SK-N-SH (cell line): ENCODE data around the gene GPHB5. TPM values are rescaled to one million over a fixed set of nuclear protein-coding genes. Genes with fewer than 3 reads are reported as not detected.
"Not testable (repeated sequence)": the region's sequence is repeated elsewhere in the genome, so short reads cannot be mapped to it uniquely, and the experiment has no call there.

Experiments
- CTCF ChIA-PET: fragments of 300-600, 350-600 bp; formaldehyde crosslinking; extraction: SDS; loops from one replicate; lab custom pipeline; 2021; lab: Yijun Ruan, JAX
- POLR2A ChIA-PET: fragments of 350-600 bp; sonication (Branson Sonifier 250); formaldehyde crosslinking; extraction: SDS; loops from one replicate; lab custom pipeline; 2020; ENCODE audit warnings: antibody characterized with exemption, inconsistent platforms; lab: Yijun Ruan, JAX
- DNase-seq: peaks from one replicate; pipeline ENCODE4 v3.0.0; 2012
- H2AFZ ChIP-seq: fragments of 200-600 bp; sonication (generic); 2 replicates; pipeline ENCODE4 v1.8.1; 2016; ENCODE audit warnings: antibody characterized with exemption, mild to moderate bottlenecking, low read depth
- H3F3A ChIP-seq: fragments of 200-600 bp; sonication (generic); replicated peaks from 2 replicates; pipeline ENCODE3; 2016; ENCODE audit warnings: antibody characterized with exemption, mild to moderate bottlenecking; ENCODE audit not compliant: insufficient read depth
- H3K27ac ChIP-seq, 2 experiments: fragments of 200-500 bp in 1 of 2; fragments of 200-600 bp in 1 of 2; sonication (Bioruptor generic) in 1 of 2; sonication (generic), shearing (Covaris generic) in 1 of 2; 2 replicates each; pipeline versions ENCODE4 v1.5.1 to v1.6.1; 2014 to 2016; ENCODE audit warnings: low read depth in 2 of 2, inconsistent platforms in 1 of 2, low read length in 1 of 2, mild to moderate bottlenecking in 1 of 2, mixed read lengths in 1 of 2
- H3K27me3 ChIP-seq: fragments of 200-600 bp; sonication (generic), shearing (Covaris generic); 2 replicates; pipeline ENCODE4 v1.6.1; 2016; ENCODE audit warnings: mixed run types; ENCODE audit not compliant: insufficient read depth
- H3K36me3 ChIP-seq, 2 experiments: fragments of 200-500 bp in 1 of 2; fragments of 200-600 bp in 1 of 2; sonication (Bioruptor generic) in 1 of 2; sonication (generic) in 1 of 2; replicated peaks in 1 of 2; 2 replicates each; pipeline versions ENCODE3 to v1.5.1; 2014 to 2016; ENCODE audit warnings: low read length in 1 of 2, mild to moderate bottlenecking in 1 of 2; ENCODE audit not compliant: insufficient read depth in 2 of 2, control insufficient read depth in 1 of 2
- H3K4me1 ChIP-seq, 2 experiments: fragments of 200-500 bp in 1 of 2; fragments of 200-600 bp in 1 of 2; sonication (Bioruptor generic) in 1 of 2; sonication (generic), shearing (Covaris generic) in 1 of 2; 2 replicates each; pipeline versions ENCODE4 v1.5.1 to v1.6.1; 2014 to 2016; ENCODE audit warnings: low read depth in 1 of 2, low read length in 1 of 2, mixed run types in 1 of 2; ENCODE audit not compliant: insufficient read depth in 2 of 2, control insufficient read depth in 1 of 2
- H3K4me2 ChIP-seq: fragments of 200-600 bp; sonication (generic), shearing (Covaris generic); 2 replicates; pipeline ENCODE4 v1.6.1; 2017; ENCODE audit warnings: mixed run types
- H3K4me3 ChIP-seq, 2 experiments: fragments of 200-500 bp in 1 of 2; fragments of 200-600 bp in 1 of 2; sonication (Bioruptor generic) in 1 of 2; sonication (generic), shearing (Covaris generic) in 1 of 2; 2 replicates each; pipeline versions ENCODE4 v1.5.1 to v1.8.1; 2014 to 2016; ENCODE audit warnings: low read depth in 2 of 2, inconsistent platforms in 1 of 2, low read length in 1 of 2, mild to moderate bottlenecking in 1 of 2, mixed read lengths in 1 of 2, moderate library complexity in 1 of 2
- H3K79me2 ChIP-seq: fragments of 200-600 bp; sonication (generic); 2 replicates; pipeline ENCODE4 v1.8.1; 2017; ENCODE audit warnings: mild to moderate bottlenecking; ENCODE audit not compliant: insufficient read depth
- H3K9ac ChIP-seq: fragments of 200-600 bp; sonication (generic); 2 replicates; pipeline ENCODE4 v1.6.1; 2017; ENCODE audit warnings: mixed run types
- H3K9me2 ChIP-seq: fragments of 200-600 bp; sonication (generic); 2 replicates; pipeline ENCODE4 v1.6.1; 2017; ENCODE audit warnings: mixed run types
- H3K9me3 ChIP-seq: fragments of 200-600 bp; sonication (generic); 2 replicates; pipeline ENCODE4 v1.6.1; 2017; ENCODE audit warnings: mixed run types, mild to moderate bottlenecking, moderate library complexity
- H4K20me1 ChIP-seq: fragments of 200-600 bp; sonication (generic); 2 replicates; pipeline ENCODE4 v1.6.1; 2017; ENCODE audit warnings: mild to moderate bottlenecking, mixed run types; ENCODE audit not compliant: insufficient read depth
- CHD2 ChIP-seq: fragments of 150-350 bp; IDR thresholded peaks from 2 replicates; pipeline ENCODE4 v1.6.1; 2018; ENCODE audit warnings: low read length; ENCODE audit not compliant: partially characterized antibody
- CTCF ChIP-seq: fragments of 200-600 bp; sonication (generic); IDR thresholded peaks from 2 replicates; pipeline ENCODE4 v1.6.1; 2017; ENCODE audit warnings: antibody characterized with exemption, mild to moderate bottlenecking, moderate library complexity
- ELF1 ChIP-seq: IDR thresholded peaks from 2 replicates; pipeline ENCODE4 v1.4.0; 2012
- RAD21 ChIP-seq: IDR thresholded peaks from 2 replicates; pipeline ENCODE4 v1.6.1; 2012; ENCODE audit warnings: mild to moderate bottlenecking, low read length
- RCOR1 ChIP-seq: fragments of 150-350 bp; IDR thresholded peaks from 2 replicates; pipeline ENCODE4 v1.6.1; 2017; ENCODE audit warnings: antibody characterized with exemption, low read length
- RFX5 ChIP-seq: IDR thresholded peaks from 2 replicates; pipeline ENCODE4 v1.6.1; 2012; ENCODE audit warnings: mild to moderate bottlenecking, improper control_type of control experiment, low read length
- TEAD4 ChIP-seq: IDR thresholded peaks from 2 replicates; pipeline ENCODE4 v1.4.0; 2012; ENCODE audit warnings: mild to moderate bottlenecking, borderline replicate concordance; ENCODE audit not compliant: insufficient read depth
- USF2 ChIP-seq: fragments of 150-350 bp; IDR thresholded peaks from 2 replicates; pipeline ENCODE4 v1.6.1; 2017; ENCODE audit warnings: antibody characterized with exemption, low read length, low read depth, borderline replicate concordance
- YY1 ChIP-seq: IDR thresholded peaks from 2 replicates; pipeline ENCODE4 v1.4.0; 2012; ENCODE audit warnings: low read depth, mild to moderate bottlenecking
- WGBS: methylation state at CpG from one replicate; pipeline ENCODE4 v1.1.6; 2017; ENCODE audit warnings: low lambda C conversion rate; 5-methylcytosine and 5-hydroxymethylcytosine counted together
- polyA plus RNA-seq, 3 experiments: library from polyadenylated mRNA; depleted of rRNA; stranded (reverse); fragments of >200 nt; gene quantifications; 2 replicates each; pipeline ENCODE4 v1.2.3, GENCODE V29; 2012

GPHB5 gene
- polyA plus RNA-seq, 1 of the 3 experiments (the other 2 are of a cell fraction): not detected

- H3K79me2 ChIP-seq: no peaks in the 10 kb centered on the region
- H3K4me2 ChIP-seq: no peak overlapping the region
- H3K9ac ChIP-seq: no peak overlapping the region
- H3K36me3 ChIP-seq: no peaks in the 10 kb centered on the region
- H3F3A ChIP-seq: no peaks in the 10 kb centered on the region
- no peak overlapping the region for H3K27ac ChIP-seq
- ChIA-PET POLR2A (no interaction called here), CTCF (interaction anchor here (0.7 kb wide), 1 partner anchor 14 kb away, joined by 3 read pairs; no protein-coding TSS in a partner anchor)
- no peaks in the 10 kb centered on the region for H4K20me1 ChIP-seq
- DNase-seq: no peak
- 42% methylated on average over 9 of the region's 9 CpGs for WGBS
- H3K27me3 ChIP-seq: no peaks in the 10 kb centered on the region; the same call in 1 of the 2 replicates
- H2AFZ ChIP-seq: no peak overlapping the region
- no peaks in the 10 kb centered on the region for H3K9me2 ChIP-seq
- no peaks in the 10 kb centered on the region; a peak in 1 of 4 replicates for H3K4me1 ChIP-seq
- H3K9me3 ChIP-seq: no peaks in the 10 kb centered on the region
- TF ChIP-seq CTCF (no peak), TEAD4 (no peak), RFX5 (no peak)
- TF ChIP-seq, all 33 proteins: peak for 0
- no peak overlapping the region for H3K4me3 ChIP-seq
Observed at GRCh38 chr14:63322897-63323573, 4.3 kb upstream of the GPHB5 start.

GRCh38 chr14:63322472-63322871 lies 3.7 kb upstream of the GPHB5 start:
- CTCF ChIA-PET: interaction anchor here (0.8 kb wide), 1 partner anchor 45 kb away, joined by 3 read pairs; no protein-coding TSS in a partner anchor
- Histone ChIP-seq H3K36me3 (no peaks in the 10 kb centered on the region), H3F3A (no peaks in the 10 kb centered on the region)

GRCh38 chr14:63308723-63309317 lies 9.9 kb downstream of the GPHB5 start:
- no peak overlapping the region for H2AFZ ChIP-seq
- peak; percentile 12 for DNase-seq
- no peak overlapping the region for H3K27ac ChIP-seq
- no peaks in the 10 kb centered on the region for H3K4me1 ChIP-seq
- WGBS: 21% methylated on average over 7 of the region's 7 CpGs
- no peaks in the 10 kb centered on the region for H4K20me1 ChIP-seq
- CTCF ChIA-PET: interaction anchor here (0.6 to 2.7 kb wide), 7 partner anchors 9 to 574 kb away, joined by 3 to 10 read pairs (median 3); no protein-coding TSS in a partner anchor
- no peak overlapping the region for H3K4me3 ChIP-seq
- no peaks in the 10 kb centered on the region for H3K9me2 ChIP-seq
- no peaks in the 10 kb centered on the region for H3K79me2 ChIP-seq
- peak; percentile 59 for TF ChIP-seq CTCF
- TF ChIP-seq CHD2: no peak
- no peak for TF ChIP-seq ELF1
- no peak for TF ChIP-seq USF2
- no peak for TF ChIP-seq YY1
- 0 out of 2 replicates have a peak, but pooled peaks have one; percentile 14 for TF ChIP-seq RAD21
- TF ChIP-seq, all 33 proteins: peak for 2
- no peaks in the 10 kb centered on the region for H3K9me3 ChIP-seq
- no peaks in the 10 kb centered on the region for H3K36me3 ChIP-seq
- H3K4me2 ChIP-seq: no peak overlapping the region
- H3K27me3 ChIP-seq: no peaks in the 10 kb centered on the region
- no peaks in the 10 kb centered on the region for H3F3A ChIP-seq
- no peak overlapping the region for H3K9ac ChIP-seq
- POLR2A ChIA-PET: no interaction called here

More at GRCh38 chr14:63322472-63322871, 3.7 kb upstream of the GPHB5 start:
- no peaks in the 10 kb centered on the region for H3K9me3 ChIP-seq
- no peak overlapping the region for H3K9ac ChIP-seq
- H3K79me2 ChIP-seq: no peaks in the 10 kb centered on the region
- TF ChIP-seq RCOR1: no peak
- H3K4me1 ChIP-seq: no peaks in the 10 kb centered on the region
- no peak overlapping the region for H3K4me3 ChIP-seq
- H3K9me2 ChIP-seq: no peaks in the 10 kb centered on the region
- DNase-seq: no peak
- no peak overlapping the region for H3K27ac ChIP-seq
- H4K20me1 ChIP-seq: no peaks in the 10 kb centered on the region
- H3K27me3 ChIP-seq: no peaks in the 10 kb centered on the region; the same call in 1 of the 2 replicates
- 100% methylated on average over 1 of the region's 1 CpG for WGBS
- POLR2A ChIA-PET: no interaction called here
- no peak overlapping the region for H2AFZ ChIP-seq
- H3K4me2 ChIP-seq: no peak overlapping the region

GRCh38 chr14:63304429-63304828 lies 14.3 kb downstream of the GPHB5 start:
- H3K4me2 ChIP-seq, H2AFZ ChIP-seq, H3K27ac ChIP-seq, DNase-seq, H3K36me3 ChIP-seq, H3K9me3 ChIP-seq, H3K27me3 ChIP-seq, H3K4me1 ChIP-seq, H3K4me3 ChIP-seq, POLR2A ChIA-PET, H4K20me1 ChIP-seq, H3K9me2 ChIP-seq, CTCF ChIA-PET, H3F3A ChIP-seq, H3K79me2 ChIP-seq, H3K9ac ChIP-seq: not testable (repeated sequence)
- WGBS: 8% methylated on average over 5 of the region's 5 CpGs
